GM21381 (cell line): ENCODE data around the gene TBC1D9.
A peak's percentile ranks its signal among the peaks of the same experiment; 100 is the strongest.
"Not testable (repeated sequence)": the region's sequence is repeated elsewhere in the genome, so short reads cannot be mapped to it uniquely, and the experiment has no call there.

Source experiments
- ATAC-seq: cut with Tn5 transposase; IDR thresholded peaks from one replicate; pipeline ENCODE4 v1.9.1; 2021; ENCODE audit warnings: mild to moderate bottlenecking, moderate library complexity; ENCODE audit not compliant: unreplicated experiment

TBC1D9 gene

DNA sequence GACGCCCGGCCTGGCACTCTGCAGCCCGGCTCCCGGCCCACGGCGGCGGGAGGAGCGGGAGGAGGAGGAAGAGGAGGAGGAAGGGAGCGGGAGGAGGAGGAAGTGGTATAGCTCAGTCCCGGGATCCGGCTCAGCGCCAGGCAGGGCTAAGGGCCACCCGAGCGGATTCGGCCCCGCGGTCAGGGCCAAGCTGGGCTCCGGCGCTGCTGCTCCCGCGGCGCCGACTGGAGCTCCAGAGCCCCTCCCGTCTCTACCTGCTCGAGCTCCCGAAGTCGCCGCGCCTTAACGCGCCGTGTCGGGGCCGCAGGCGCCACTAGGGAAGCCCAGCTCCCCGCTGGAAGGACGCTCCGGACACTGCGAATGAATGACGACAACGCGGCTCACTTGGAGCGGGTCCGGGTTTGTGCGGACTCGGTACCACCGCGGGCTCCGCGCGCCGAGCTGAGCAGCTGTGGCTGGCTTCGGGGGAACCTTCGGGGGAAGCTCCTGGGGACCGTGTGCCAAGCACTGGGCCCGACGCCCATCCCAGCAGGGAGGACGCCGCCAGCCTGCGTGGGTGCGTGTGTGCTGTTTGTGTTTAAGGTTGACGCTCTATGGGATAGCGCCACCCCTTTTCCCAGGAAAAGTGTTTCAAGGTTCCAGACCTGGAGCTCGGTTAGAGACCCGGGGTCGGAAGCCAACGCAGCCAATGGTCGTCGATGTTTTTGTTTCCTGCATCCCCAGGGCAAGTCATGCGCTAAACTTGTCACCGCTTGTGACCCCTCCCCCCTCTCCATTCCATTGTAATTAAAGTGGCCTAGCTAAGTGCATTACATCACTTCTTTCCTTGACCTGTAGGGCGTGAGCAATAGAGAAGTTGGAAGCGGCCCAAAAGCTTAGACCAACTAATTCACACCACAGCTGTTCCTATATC lies at the start of gene TBC1D9:
TSS of gene TBC1D9 (minus strand) at position 67 of the 913 bp plus-strand sequence. CDS start 340 bp downstream, outside the sequence.
- ATAC-seq: peak; percentile 36

GRCh38 chr4:140805293-140805692 lies 49.1 kb upstream of the TBC1D9 start:
- no peak for ATAC-seq

- ATAC-seq: no peak
These were observed 46.4 kb upstream of the TBC1D9 start for GRCh38 chr4:140802591-140802990.

DNA sequence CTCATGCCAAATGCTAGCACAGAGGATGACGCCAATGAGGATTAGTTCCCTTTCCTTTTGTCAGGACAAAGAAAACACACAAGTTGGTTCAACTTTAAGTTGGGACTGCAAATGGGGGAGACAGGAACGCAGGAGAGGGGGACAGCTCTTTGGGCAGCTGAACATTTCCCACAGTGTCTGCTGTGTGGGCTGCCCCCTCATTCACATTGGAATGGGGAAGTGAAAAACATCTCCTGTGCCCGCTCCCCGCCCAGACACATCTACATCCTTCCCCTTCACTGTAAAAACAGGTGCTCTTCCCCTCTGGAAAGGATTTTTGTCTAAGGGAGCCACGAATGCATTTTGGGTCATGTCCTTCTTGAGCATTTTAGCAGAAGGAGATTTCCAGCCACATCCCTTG lies 44.5 kb upstream of the TBC1D9 start:
- no peak for ATAC-seq

DNA sequence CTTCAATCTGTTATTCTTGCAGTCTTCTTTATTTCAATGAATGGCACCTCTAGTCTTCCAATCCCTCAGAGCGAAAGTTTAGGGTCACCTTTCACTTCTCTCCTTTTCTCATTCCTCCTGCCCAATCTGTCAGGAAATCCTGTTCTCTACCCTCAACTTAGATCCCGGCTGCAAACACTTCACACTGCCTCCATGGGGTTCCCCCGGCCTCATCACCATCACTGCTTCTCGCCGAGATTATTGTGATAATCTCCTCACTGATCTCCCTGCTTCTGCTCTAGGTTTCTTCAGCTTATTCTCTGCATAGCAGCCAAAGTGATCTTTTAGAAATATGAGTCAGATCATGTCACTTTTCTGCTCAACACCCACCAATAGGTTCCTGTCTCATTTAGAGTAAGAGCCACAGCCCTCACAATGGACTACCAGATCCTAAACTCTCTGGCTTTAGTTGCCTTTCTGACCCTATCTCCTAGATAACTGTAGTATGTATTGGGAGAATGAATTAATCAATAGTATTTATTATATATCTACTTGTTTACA lies 43.6 kb upstream of the TBC1D9 start:
- no peak for ATAC-seq

DNA sequence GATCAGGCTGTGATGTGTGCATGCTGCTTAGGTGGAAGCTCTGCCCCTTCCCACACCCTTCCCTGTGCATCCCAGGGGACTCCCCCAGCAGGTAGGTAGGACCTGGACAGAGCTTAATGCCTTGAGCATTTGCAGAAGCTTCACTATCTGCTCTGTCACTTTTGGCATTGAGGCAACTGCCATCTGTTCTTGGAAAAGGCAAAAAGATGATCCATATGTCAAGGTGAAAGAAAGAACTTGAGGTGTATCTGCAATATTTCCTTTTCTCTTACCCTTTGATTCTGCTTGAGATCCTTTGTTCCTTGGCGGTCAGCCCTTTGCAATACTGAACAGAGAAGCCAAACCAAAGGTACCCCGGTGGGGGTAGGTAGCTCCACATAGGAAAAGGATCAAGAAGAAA lies 37.1 kb upstream of the TBC1D9 start:
- ATAC-seq: no peak

DNA sequence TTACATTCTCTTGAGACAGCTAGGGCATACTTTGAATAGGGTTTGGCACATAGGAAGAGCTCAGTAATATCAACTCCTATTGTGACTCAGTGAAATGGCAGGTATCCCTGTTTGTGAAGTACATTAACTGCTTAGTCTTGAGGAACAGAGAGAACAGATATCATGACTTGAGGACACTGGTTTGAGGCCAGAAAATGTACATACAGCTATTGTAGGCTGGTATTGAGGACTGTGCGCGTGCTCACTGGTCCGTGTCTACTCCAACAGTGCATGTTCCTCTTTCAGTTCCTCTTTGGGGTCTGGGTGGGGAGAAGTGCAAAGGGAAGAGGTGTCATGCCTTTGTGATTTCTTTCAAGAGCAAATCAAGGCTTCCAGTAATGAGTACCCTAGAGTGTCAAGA lies 34.6 kb upstream of the TBC1D9 start:
- ATAC-seq: peak; percentile 92

DNA sequence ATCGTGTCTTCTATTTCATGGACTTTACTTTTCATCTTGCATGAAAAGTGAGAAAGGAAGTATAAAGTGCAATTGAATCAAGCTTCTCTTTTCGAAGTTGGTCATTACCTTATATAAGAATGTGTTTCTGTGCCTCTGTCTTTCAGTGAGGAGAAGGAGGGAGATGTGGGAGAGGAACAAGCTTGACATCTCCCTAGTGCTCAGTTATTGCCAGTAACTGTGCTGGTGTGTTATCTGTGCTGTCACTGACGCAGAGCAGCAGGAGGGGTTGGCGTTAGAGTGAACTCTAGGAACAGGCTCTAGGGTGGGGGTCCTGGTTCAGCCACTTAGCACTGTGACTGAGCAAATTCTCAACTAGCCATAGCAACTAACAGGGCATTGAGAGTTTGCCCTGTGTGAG lies 34.0 kb upstream of the TBC1D9 start:
- peak; percentile 23 for ATAC-seq

DNA sequence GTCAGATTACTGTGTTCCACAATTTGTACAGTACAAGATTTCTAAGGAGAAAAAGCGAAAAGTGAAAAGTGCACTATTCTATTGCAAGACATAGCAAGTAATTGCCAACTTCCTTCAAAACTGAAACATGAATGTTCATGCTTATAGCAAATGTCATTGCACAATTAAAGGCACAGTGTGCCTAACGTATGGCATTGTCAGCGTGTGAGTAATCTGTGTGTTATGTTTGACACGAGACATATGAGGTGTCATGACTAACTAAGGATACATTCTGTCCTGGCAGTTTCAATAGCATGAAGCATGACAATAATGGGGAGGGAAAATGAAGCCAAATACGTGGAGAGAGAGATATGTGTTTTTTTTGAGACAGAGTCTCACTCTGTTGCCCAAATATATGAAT lies 33.6 kb upstream of the TBC1D9 start:
- peak; percentile 23 for ATAC-seq

GRCh38 chr4:140782787-140783186 lies 26.6 kb upstream of the TBC1D9 start:
- ATAC-seq: not testable (repeated sequence)

DNA sequence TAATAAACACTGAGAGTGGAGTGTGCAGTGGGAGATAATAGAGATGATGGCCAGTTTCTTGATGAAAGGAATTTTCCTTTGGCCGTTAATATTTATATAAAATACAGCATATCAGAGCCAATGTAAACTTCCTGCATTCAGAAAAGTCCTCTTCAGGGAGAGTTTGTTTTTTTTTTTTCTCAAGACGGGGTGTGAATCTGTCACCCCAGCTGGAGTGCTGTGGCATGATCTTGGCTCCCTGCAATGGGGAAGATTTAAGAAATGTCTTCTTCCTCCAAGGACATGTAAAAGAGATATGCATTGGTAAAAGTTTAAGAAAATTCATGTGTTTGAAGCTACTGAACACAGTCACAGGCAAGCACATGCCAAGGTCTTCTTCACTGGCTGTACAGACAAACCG lies 25.4 kb upstream of the TBC1D9 start:
- no peak for ATAC-seq

DNA sequence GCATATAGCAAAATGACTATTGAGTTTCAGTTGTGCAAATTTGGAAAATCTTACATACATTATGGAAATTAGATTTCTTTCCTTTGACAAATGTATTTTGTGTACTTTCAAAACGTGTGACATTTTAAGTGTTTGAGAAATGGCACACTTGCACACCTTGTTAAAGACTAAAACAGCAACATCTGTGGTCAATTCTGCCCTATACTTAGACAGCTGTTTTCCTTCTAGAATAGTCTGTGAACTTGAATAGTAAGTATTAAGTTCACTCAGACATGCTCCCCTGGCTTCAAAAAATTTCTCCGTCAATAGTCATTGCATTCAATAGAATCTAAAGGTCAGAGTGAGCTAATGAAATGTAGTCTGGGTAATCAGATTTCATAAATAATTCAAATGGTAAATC lies 21.7 kb upstream of the TBC1D9 start:
- no peak for ATAC-seq

GRCh38 chr4:140777386-140777785 lies 21.2 kb upstream of the TBC1D9 start:
- no peak for ATAC-seq

DNA sequence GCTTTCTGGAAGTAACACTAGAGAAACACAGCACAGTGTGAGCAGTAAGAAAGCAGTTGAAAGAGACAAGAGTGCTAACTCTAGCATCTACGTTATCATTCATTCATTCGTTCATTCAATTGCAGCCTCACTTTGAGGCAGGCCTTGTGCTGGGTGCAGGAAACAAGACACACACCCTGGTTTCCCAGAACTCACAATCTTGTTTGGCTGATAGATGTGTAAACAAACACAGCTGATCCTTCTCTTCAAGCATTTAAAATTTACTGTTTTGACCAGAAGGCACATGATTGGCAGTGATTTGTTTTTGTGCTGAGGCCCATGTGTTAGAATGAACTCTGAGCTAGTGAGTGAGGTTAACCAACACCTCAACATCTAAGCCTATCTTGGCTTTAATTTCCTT lies 20.4 kb upstream of the TBC1D9 start:
- no peak for ATAC-seq

DNA sequence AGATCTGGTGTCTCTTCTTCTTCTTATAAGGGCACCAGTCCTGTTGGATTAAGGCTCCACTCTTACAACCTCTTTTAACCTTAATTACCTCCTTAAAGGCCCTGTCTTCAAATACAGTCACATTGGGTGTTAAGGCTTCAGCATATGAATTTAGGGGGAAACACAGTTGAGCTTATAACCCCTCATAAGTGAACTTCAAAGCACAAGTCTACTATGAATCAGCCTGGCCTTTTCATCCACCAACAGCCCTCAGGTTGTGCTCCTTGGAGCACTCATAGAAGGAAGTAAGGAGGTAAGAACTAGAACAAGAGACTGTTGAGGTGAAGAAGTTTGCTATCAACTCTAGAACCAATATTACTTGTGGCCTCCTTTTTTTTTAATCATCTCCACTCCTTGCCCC lies 18.8 kb upstream of the TBC1D9 start:
- no peak for ATAC-seq

DNA sequence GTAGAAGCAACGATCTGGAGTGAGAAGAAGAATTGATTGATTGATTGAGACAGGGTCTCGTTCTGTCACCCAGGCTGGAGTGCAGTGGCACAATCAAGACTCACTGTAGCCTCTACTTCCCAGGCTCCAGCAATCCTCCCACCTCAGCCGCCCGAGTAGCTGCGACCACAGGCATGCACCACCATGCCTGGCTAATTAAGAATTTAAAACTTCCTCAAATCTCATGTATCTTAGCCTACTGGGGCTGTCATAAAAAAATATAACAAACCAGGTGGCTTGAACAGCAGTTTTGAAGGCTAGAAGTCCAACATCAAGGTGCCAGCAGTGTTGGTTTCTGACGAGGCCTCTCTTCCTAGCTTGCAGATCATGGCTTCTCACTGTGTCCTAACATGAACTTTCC lies 18.3 kb upstream of the TBC1D9 start:
- ATAC-seq: no peak

- ATAC-seq: no peak
These were observed 13.0 kb upstream of the TBC1D9 start for GRCh38 chr4:140769209-140769608.

GRCh38 chr4:140764785-140765392 lies 8.7 kb upstream of the TBC1D9 start:
- no peak for ATAC-seq

GRCh38 chr4:140762202-140762601 lies 6.0 kb upstream of the TBC1D9 start:
- no peak for ATAC-seq

DNA sequence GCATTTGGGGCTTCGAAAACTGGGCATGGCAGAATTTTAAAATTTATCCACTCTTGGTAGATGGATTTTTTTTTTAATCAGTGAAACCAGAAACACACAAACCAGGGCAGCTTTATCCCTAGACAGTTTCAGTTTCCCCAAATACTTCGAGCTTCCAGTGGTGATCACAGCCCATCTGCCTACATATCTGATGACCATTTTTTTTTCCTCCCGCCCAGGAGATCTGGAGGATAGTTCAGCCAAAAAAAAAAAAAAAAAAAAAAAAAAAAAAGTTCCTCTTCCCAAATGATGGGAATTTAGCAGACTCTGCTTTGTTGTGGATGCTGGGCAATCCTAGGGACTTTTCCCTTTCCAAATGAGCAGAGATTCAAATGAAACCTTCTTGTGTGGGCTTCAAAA lies 1.0 kb upstream of the TBC1D9 start:
- ATAC-seq: no peak

DNA sequence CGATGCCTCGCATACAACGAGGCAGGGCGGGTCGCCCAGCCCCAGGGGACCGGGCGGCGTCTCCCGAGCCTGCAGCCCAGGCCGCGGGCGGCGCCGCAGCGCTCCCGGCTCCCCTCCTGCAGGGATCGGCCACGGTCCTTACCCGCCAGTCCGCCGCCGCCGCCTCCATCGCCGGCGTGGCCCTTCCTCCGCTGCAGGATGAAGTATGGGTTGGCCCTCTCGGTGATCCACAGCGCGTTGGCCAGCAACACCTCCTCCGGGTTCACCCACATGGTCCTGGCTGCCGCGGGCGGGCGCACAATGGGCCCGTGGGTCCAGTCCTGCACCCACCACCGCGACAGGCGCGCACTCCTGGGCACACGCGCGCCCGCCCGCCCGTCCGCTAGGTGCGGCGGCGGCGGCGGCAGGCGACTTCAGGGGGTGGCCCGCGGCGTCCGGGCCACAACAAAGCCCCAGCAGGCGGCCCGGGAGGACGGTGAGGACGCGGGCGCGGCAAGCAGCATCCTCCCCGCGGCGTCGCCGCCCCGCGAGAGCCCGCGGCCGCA lies 339 bp downstream of the TBC1D9 start:
- peak; percentile 50 for ATAC-seq
